HG02884 (cell line): Measurements from ENCODE around the gene FCRL1.

Source experiments
- ATAC-seq: cut with Tn5 transposase; IDR thresholded peaks from one replicate; pipeline ENCODE4 v1.9.1; 2021; ENCODE audit warnings: mild to moderate bottlenecking, moderate library complexity; ENCODE audit not compliant: unreplicated experiment

Gene FCRL1

DNA sequence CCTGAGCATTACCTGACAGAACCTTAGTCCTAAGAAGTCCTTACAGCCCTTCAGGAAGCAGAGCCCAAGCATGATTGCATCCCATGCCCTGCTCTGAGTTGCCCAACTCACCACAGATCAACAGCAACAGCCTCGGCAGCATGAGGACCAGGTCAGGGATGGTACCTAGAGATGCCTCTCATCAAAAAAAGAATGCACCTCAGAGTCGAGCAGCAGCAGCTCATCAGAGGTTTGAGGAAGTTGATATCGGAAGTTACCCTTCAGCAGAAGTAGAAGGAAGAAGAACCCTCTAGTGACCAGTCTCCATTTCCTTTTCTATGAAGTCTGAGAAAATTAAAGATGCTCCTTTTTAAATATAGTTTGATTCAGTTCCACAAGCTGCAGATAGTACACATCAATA, at the start of gene FCRL1:
TSS of gene FCRL1 (minus strand) at position 225 of the 400 bp plus-strand sequence. CDS start at position 142, 83 bp downstream.
- ATAC-seq = no peak

DNA sequence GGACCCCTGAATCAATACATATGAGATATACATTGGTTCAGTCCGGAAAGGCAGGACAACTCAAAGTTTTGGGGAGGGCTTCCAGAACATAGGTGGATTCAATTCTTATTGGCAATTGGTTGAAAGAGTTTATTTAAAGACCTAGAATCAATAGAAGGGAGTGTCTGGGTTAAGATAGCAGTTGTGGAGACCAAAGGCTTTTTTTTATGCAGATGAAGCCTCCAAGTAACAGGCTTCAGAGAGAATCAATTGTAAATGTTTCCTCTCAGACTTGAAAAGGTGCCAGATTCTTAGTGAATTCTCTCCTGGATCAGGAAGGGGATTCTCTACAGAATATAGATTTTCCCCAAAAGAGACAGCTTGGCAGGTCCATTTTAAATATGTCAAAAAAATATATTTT, 48.7 kb upstream of the FCRL1 start:
- no peak for ATAC-seq

DNA sequence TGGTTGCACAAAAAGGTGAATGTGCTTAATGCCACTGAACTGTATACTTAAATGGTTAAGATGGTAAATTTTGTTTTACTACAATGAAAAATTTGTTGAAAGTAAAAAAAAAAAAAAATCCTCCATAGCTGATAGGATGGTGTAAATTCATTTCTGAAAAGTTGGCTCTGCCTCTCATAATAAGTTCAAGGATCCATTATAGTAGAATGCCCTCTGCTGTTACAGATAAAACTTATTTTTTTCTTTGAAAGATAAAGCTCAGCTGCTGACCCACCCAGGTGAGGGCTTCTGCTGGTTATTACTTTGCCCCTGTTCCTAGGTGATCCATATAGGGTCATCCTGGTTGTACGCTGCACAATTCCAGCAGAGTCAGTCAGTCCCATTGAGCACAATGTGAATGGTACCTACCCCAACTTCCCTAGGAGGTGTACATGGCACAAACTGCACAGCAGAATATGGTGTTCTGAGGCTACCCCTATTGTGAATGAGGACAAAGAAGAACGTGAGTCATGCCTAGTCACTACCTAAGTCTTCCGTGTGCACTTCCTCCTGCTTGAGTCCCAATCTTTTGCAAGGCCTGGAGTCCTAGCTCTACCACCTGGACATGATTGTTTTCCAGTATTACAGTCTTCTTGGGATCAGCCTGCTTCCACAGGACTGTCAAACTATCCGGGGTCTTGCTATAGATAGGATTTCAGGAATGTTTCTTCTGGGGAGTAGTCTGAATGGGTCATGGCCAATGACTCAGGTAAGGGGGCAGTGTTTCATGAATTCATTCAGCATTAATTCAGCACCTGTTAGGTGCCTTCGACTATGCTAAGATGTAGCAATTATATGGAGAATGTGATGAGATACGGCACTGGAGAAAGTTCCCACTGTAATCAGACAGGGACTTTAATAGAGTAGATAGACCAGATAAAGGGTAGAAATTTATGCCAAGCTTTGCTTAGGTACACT, 42.5 kb upstream of the FCRL1 start:
- no peak for ATAC-seq

DNA sequence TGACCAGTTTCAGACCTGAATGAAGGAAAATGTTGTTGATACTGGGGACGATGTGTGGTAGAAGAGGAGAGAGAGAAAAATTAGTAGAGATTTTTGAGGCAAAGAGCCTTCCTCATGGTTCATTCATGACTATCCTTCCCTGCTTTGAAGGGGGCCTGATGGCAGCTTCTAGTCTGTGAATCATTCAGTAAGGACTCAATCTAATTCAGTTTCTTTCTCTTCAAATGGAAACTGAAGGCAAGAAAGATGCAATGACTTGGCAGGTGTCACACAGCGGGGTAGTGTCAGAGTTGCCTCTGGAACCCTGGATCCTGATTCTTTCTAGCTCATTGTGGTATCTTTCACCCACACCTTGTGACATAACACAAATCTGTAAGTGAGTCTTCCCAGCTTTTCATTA, 36.6 kb upstream of the FCRL1 start:
- peak; percentile 69 for ATAC-seq

DNA sequence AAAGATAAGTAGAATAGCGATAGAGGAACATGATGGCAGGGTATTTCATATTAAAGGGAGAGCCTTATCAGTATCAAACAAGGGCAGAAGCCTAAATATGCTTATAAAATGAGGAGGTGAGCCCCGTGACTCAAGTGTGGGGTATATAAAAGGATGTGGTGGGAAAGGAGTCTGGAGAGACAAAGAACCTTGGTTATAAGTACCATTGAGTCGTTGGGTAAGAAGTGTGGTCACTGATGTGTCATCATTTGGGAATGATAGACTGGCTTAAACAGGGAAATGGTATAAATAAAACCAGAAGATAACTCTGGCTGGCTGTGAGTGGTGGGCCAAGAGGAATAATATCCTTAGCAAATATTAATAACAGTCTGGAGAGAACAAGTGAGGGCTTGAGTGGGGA, 32.6 kb upstream of the FCRL1 start:
- no peak for ATAC-seq

GRCh38 chr1:157849229-157849875, 29.4 kb upstream of the FCRL1 start:
- ATAC-seq = peak; percentile 77

DNA sequence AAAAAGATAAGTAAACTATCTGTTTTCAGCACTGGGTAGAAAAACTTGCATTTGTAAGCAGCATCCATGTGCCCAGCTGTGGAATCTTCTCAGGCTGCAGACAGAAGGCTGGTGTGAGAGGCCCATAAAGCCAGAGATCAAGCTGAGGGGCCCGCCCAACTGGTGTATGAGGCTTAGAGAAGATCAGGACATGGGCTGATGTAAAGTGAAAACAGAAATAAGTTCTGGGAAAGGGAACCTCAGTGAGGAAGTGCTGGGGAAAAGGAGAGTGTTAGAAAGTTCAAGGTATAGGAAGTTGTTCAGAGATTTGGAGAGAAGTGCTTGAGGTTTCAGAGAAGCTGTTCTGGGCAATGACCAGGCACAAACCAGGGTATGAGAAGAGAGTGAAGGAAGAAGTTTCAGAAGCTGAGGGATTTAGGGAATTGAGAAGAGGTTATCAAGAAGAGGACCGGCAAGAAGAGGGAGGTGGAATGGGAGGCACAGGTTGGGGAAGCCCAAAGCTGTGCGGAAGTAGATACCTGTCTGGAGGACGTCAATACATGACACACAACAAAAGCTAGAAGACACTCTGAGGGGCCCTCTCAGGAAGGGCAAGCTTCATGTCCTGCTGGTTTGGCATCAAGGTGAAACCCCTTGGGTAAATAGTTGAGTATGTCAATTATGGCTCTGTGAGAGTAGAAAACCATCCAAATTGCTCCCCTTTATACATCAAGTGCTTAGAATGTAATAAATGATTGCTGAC, 24.3 kb upstream of the FCRL1 start:
- no peak for ATAC-seq

GRCh38 chr1:157842939-157843338, 23.0 kb upstream of the FCRL1 start:
- peak; percentile 71 for ATAC-seq

- no peak for ATAC-seq
Observed at GRCh38 chr1:157841708-157842107, 21.8 kb upstream of the FCRL1 start, which contains the start of gene CD5L. CD5L (minus strand) TSS chr1:157841808; CDS start chr1:157841701, 107 bp downstream.

- ATAC-seq = no peak
Observed at GRCh38 chr1:157838966-157839365, 19.0 kb upstream of the FCRL1 start.

GRCh38 chr1:157834430-157834829, 14.5 kb upstream of the FCRL1 start:
- ATAC-seq = no peak

GRCh38 chr1:157833145-157833544, 13.2 kb upstream of the FCRL1 start:
- ATAC-seq = no peak

GRCh38 chr1:157831968-157832626, 12.2 kb upstream of the FCRL1 start:
- no peak for ATAC-seq

GRCh38 chr1:157830887-157831286, 11.0 kb upstream of the FCRL1 start:
- no peak for ATAC-seq

GRCh38 chr1:157829711-157830110, 9.8 kb upstream of the FCRL1 start:
- ATAC-seq = peak; percentile 48

- ATAC-seq = no peak
Observed at GRCh38 chr1:157829210-157829609, 9.3 kb upstream of the FCRL1 start.

DNA sequence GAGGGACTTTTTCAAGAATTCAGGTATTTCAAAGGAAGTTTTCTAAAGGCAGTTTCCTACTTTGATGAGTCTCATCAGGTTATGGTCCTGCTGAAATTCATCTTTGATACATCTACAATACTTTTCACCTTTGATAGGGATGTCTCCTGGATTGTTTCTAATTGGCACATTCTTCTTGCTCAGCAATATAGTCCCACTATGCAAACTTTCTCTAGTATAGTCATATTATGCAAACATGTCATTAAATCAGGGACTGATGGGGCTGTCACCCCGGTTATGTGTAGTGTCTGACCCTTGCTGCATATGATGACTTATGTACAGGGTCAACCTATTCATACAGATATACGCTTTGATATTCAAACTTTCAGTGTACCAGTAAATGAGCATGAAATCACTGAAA, 379 bp upstream of the FCRL1 start:
- no peak for ATAC-seq

DNA sequence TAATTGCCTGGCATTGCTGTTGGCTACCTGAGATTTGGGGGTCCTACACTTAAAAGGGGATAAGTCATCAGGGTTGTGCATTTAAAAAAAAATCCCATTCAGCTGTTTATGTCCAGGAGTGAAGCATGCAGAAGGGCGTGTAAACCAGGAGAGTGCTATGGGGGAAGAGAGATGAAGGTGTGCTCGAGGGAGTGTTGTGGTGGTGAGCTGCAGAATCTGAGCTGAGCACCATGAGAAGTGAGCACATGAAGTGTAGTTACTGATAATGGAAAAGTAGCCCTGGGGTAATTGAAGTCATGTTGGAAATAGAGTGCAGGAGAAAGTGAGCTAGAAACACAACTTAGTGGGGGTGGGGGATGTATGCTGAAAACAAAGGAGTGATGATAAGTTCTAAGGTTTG, 705 bp downstream of the FCRL1 start:
- no peak for ATAC-seq

- no peak for ATAC-seq
Observed at GRCh38 chr1:157813269-157813668, 6.7 kb downstream of the FCRL1 start.

- ATAC-seq = peak; percentile 83
Observed at GRCh38 chr1:157806431-157807149, 13.3 kb downstream of the FCRL1 start.
